ENCODE data around the gene TCEANC2. TPM values are rescaled to one million over a fixed set of nuclear protein-coding genes. Genes with fewer than 3 reads are reported as not detected.

The TCEANC2 gene
- total RNA-seq, 4 donors from 2014 or later = 1.6 to 6.8 (median 3.7) TPM

DNA sequence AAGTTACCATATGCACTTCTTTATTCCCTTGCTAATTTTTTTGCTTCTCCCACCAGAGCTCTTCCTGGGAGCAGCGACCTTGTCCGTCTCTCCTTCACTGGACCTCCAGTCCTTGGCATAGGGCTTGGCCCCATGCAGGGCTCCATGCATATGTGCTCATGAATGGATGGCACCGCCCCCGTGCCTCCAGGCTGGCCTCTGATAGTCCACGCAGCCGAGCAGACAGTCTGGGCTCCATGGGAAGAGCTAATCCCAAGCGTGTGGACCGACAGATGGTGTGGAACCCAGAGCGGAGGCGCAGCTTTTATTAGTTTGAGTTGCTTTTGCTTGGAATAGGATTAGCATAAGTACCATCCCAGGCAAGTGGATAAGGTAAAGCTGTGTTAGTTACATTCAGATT is 57.6 kb downstream of the TCEANC2 start:
- DNase-seq (ENCODE audit: low spot score) (no peak), ATAC-seq (ENCODE audit: low FRiP score) (no peak)
- TF ChIP-seq CTCF (IDR thresholded peaks at IDR 0.05) = no peak

- ATAC-seq (ENCODE audit: low FRiP score) = no peak
- no peak for TF ChIP-seq CTCF (IDR thresholded peaks at IDR 0.05)
- DNase-seq (ENCODE audit: low spot score) = no peak
Measured at GRCh38 chr1:54111624-54112023, 58.2 kb downstream of the TCEANC2 start.

DNA sequence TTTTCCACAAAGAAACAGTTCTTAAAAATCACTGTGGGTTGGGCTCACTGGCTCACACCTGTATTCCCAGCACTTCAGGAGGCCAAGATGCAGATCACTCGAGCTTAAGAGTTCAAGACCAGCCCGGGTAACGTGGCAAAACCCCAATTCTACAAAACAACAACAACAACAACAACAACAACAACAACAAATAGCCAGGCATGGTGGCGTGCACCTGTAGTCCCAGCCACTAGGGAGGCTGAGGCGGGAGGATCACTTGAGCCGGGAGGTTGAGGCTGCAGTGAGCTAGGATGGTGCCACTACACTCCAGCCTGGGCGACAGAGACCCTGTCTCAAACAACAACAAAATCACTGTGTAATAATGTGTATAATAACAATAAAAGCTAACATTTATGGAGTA is 58.6 kb downstream of the TCEANC2 start:
- no peak for DNase-seq (ENCODE audit: low spot score)
- TF ChIP-seq CTCF (IDR thresholded peaks at IDR 0.05) = no peak
- ATAC-seq (ENCODE audit: low FRiP score) = no peak

DNA sequence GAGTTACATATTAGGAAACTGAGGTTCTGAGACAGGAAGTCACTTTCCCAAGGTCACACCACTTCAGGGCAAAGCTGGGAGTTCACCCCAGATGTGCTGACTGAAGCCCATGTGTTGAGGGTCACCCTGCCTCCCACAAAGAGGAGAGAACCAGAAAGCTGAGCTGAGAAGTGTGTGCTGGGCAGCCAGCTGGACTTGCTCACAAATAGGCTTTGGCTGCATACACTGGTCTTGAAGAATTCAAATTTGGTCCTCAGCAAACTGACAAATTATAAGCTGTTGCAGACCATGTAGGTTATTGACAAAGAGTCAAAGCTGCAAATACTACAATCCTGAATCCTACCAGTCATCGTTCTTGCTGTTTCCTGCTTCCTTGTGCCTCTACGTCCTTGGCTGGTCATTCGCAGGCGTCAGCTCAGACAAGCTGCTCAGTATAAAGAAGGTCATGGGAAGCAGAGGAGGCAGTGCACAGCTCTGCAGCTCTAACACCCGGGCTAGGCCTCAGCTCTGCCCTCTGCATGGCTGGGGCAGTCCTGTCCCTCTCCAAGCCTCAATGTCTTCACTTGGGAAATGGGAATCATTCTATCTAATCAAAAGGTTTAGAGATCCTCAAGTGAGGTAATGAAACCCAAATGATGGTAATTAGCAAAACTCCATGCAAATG is 59.4 kb downstream of the TCEANC2 start:
- TF ChIP-seq CTCF (IDR thresholded peaks at IDR 0.05) = no peak
- no peak for DNase-seq (ENCODE audit: low spot score)
- no peak for ATAC-seq (ENCODE audit: low FRiP score)

GRCh38 chr1:54114001-54114400 is 60.6 kb downstream of the TCEANC2 start:
- DNase-seq (ENCODE audit: low spot score) (no peak), ATAC-seq (ENCODE audit: low FRiP score) (no peak)
- no peak for TF ChIP-seq CTCF (IDR thresholded peaks at IDR 0.05)

DNA sequence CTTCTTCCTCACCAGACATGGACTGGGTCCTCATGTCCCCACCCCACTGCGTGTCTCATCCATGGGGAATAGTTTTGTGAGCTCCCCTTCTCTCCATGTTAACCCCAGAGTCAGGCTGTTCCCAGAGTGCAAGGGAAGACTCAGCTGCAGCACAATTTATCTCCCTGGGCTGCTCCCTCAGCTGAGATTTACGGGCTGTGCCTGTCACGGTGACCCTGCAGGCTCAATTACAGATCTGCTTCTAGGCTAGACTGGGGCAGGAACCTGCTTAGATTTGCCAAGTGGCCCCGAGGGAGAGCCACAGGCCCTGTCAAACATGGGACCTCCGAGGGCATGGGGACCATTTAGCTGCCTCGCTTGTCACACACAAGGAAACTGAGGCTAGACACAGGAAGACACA is 61.5 kb downstream of the TCEANC2 start:
- DNase-seq (ENCODE audit: low spot score) (no peak), ATAC-seq (ENCODE audit: low FRiP score) (no peak)
- no peak for TF ChIP-seq CTCF (IDR thresholded peaks at IDR 0.05)

DNA sequence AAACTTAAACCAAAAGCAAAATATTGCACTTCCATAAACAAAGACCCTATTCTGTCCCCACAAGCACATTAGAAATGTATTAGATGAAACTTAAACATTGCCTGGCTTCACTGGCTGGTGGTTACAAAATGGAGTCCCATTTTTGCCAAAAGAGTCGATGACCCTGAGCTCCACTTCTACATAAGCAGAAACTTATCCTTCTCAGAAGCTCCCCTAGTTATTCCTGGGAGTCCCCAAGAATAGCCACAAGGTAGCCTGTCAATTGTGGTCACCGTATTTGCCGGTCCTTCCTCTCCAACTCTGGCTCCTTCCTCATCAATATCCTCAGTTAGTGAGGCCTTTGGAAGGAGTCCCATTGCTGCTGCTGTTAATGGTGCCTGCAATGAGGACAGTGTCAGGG is 62.1 kb downstream of the TCEANC2 start:
- TF ChIP-seq CTCF (IDR thresholded peaks at IDR 0.05) = no peak
- ATAC-seq (ENCODE audit: low FRiP score) = no peak
- no peak for DNase-seq (ENCODE audit: low spot score)

Measured in omental fat pad (tissue), 4 donors.